GM21390 (cell line): Measurements from ENCODE around the gene POLE2.
A peak's percentile ranks its signal among the peaks of the same experiment; 100 is the strongest.
"Not testable (repeated sequence)": the region's sequence is repeated elsewhere in the genome, so short reads cannot be mapped to it uniquely, and the experiment has no call there.

ENCODE experiments used
- ATAC-seq: cut with Tn5 transposase; IDR thresholded peaks from one replicate; pipeline ENCODE4 v1.9.1; 2021; ENCODE audit not compliant: unreplicated experiment

Gene POLE2

GRCh38 chr14:49620182-49621113 lies 67.6 kb downstream of the POLE2 start, which contains the start of the genes MGAT2 and RPL36AL:
Gene MGAT2 (plus strand): TSS chr14:49620799. CDS start chr14:49621269, 470 bp downstream.
Gene RPL36AL (minus strand): TSS chr14:49620626. CDS start chr14:49619104, 1,522 bp downstream.
- peak; percentile 92 for ATAC-seq

GRCh38 chr14:49619730-49620129 lies 68.3 kb downstream of the POLE2 start:
- ATAC-seq: no peak

- not testable (repeated sequence) for ATAC-seq
Observed at GRCh38 chr14:49619273-49619672, 68.7 kb downstream of the POLE2 start.

GRCh38 chr14:49617852-49618519 lies 70.0 kb downstream of the POLE2 start:
- no peak for ATAC-seq

GRCh38 chr14:49615776-49616175 lies 72.2 kb downstream of the POLE2 start:
- no peak for ATAC-seq

- no peak for ATAC-seq
Observed at GRCh38 chr14:49614196-49614595, 73.8 kb downstream of the POLE2 start.

GRCh38 chr14:49612671-49613070 lies 75.3 kb downstream of the POLE2 start:
- ATAC-seq: no peak

GRCh38 chr14:49612251-49612650 lies 75.8 kb downstream of the POLE2 start:
- ATAC-seq: no peak

- ATAC-seq: no peak
Observed at GRCh38 chr14:49607583-49607982, 80.4 kb downstream of the POLE2 start.

- peak; percentile 47 for ATAC-seq
Observed at GRCh38 chr14:49598485-49599300, 89.3 kb downstream of the POLE2 start, which contains the start of gene LRR1. Gene LRR1 (plus strand): TSS chr14:49598940. CDS start chr14:49599021, 81 bp downstream.

GRCh38 chr14:49598189-49598484 lies 89.9 kb downstream of the POLE2 start:
- ATAC-seq: no peak

GRCh38 chr14:49594347-49595091 lies 93.5 kb downstream of the POLE2 start:
- no peak for ATAC-seq
